Endothelial cell of umbilical vein (primary cell): ENCODE data around the gene ARHGAP18. TPM values are rescaled to one million over a fixed set of nuclear protein-coding genes. Genes with fewer than 3 reads are reported as not detected.

Source experiments
- BruUV-seq: library from RNA; stranded (reverse); fragments of 400-500 nt; replicated peaks from 2 replicates; lab custom pipeline; 2021; lab: Mats Ljungman, UMichigan
- CTCF ChIA-PET: fragments of 300-600, 350-600 bp; sonication (Branson Sonifier 250); formaldehyde crosslinking; loops from one replicate; lab custom pipeline; 2021; ENCODE audit warnings: antibody characterized with exemption, inconsistent platforms; lab: Charles Lee
- POLR2A ChIA-PET: fragments of 300-600, 350-600 bp; sonication (Branson Sonifier 250); formaldehyde crosslinking; loops from one replicate; lab custom pipeline; 2021; ENCODE audit warnings: antibody characterized with exemption, inconsistent platforms; lab: Charles Lee
- DNase-seq: peaks from one replicate; pipeline ENCODE4 v3.0.0-alpha.2; 2011; ENCODE audit warnings: low read depth, low spot score
- FAIRE-seq: peaks from 2 replicates; lab custom pipeline; 2011; peaks lifted over from hg19 to GRCh38; lab: Jason Lieb, UNC
- H2AFZ ChIP-seq: 2 replicates; pipeline ENCODE4 v1.6.0; 2012; ENCODE audit warnings: low read depth, low read length, control low read depth, inconsistent platforms
- H3K27ac ChIP-seq: 2 replicates; pipeline ENCODE4 v1.5.1; 2011; ENCODE audit warnings: low read depth, mild to moderate bottlenecking, control low read depth, low read length, moderate library complexity; ENCODE audit not compliant: insufficient read depth
- H3K27me3 ChIP-seq, 2 experiments: 2 replicates each; pipeline versions ENCODE4 v1.6.0 to v1.6.1; 2011; ENCODE audit warnings: low read length in 2 of 2, mixed read lengths in 1 of 2; ENCODE audit not compliant: control insufficient read depth in 2 of 2, insufficient read depth in 2 of 2
- H3K36me3 ChIP-seq, 2 experiments: 2 replicates in 1 of 2; 3 replicates in 1 of 2; pipeline ENCODE4 v1.5.1; 2011; ENCODE audit warnings: low read length in 2 of 2, mild to moderate bottlenecking in 1 of 2, moderate library complexity in 1 of 2; ENCODE audit not compliant: control insufficient read depth in 2 of 2, insufficient read depth in 2 of 2; ENCODE audit errors: extremely low read depth in 1 of 2
- H3K4me1 ChIP-seq: 3 replicates; pipeline ENCODE4 v1.5.1; 2011; ENCODE audit warnings: mild to moderate bottlenecking, low read length; ENCODE audit not compliant: control insufficient read depth, insufficient read depth; ENCODE audit errors: extremely low read depth
- H3K4me2 ChIP-seq: 2 replicates; pipeline ENCODE4 v1.6.1; 2011; ENCODE audit warnings: low read length, control low read depth, mixed read lengths; ENCODE audit not compliant: insufficient read depth
- H3K4me3 ChIP-seq, 3 experiments: fragments of 200-600 bp in 1 of 3; sonication (generic), shearing (Covaris generic) in 1 of 3; replicated peaks in 1 of 3; 2 replicates each; pipeline ENCODE4 v1.5.1; 2011 to 2016; ENCODE audit warnings: control low read depth in 3 of 3, low read length in 3 of 3, mild to moderate bottlenecking in 2 of 3, inconsistent platforms in 1 of 3, low read depth in 1 of 3, moderate library complexity in 1 of 3; ENCODE audit not compliant: insufficient read depth in 1 of 3
- H3K79me2 ChIP-seq: 2 replicates; pipeline ENCODE4 v1.6.0; 2012; ENCODE audit warnings: low read length, inconsistent platforms; ENCODE audit not compliant: control insufficient read depth, insufficient read depth
- H3K9ac ChIP-seq: replicated peaks from 2 replicates; pipeline ENCODE3; 2011; ENCODE audit warnings: low read length, control low read depth; ENCODE audit not compliant: insufficient read depth; ENCODE audit errors: extremely low read depth
- H3K9me1 ChIP-seq: replicated peaks from 3 replicates; pipeline ENCODE4 v1.6.0; 2011; ENCODE audit warnings: mild to moderate bottlenecking, low read length; ENCODE audit not compliant: control insufficient read depth, insufficient read depth; ENCODE audit errors: extremely low read depth
- H3K9me3 ChIP-seq: replicated peaks from 2 replicates; pipeline ENCODE4 v1.5.1; 2012; ENCODE audit warnings: low read length, inconsistent platforms; ENCODE audit not compliant: control insufficient read depth, insufficient read depth
- H4K20me1 ChIP-seq: replicated peaks from 2 replicates; pipeline ENCODE3; 2011; ENCODE audit warnings: mild to moderate bottlenecking, low read length; ENCODE audit not compliant: control insufficient read depth, insufficient read depth; ENCODE audit errors: extremely low read depth
- EZH2 ChIP-seq: IDR thresholded peaks from 2 replicates; pipeline ENCODE4 v1.6.1; 2012; ENCODE audit warnings: borderline replicate concordance, low read depth, mild to moderate bottlenecking, moderate library complexity, low read length, inconsistent platforms; ENCODE audit not compliant: severe bottlenecking
- FOS ChIP-seq: IDR thresholded peaks from 2 replicates; pipeline ENCODE4 v1.6.1; 2011; ENCODE audit warnings: mild to moderate bottlenecking, low read length, moderate library complexity, borderline replicate concordance; ENCODE audit not compliant: insufficient read depth
- GATA2 ChIP-seq: IDR thresholded peaks from 2 replicates; pipeline ENCODE4 v1.7.0; 2011; ENCODE audit warnings: low read depth, mild to moderate bottlenecking, moderate library complexity, mixed read lengths, low read length; ENCODE audit not compliant: insufficient read length, insufficient read depth
- JUN ChIP-seq: IDR thresholded peaks from 2 replicates; pipeline ENCODE4 v1.6.1; 2011; ENCODE audit warnings: borderline replicate concordance, low read depth; ENCODE audit not compliant: insufficient read length, insufficient read depth
- MYC ChIP-seq: IDR thresholded peaks from one replicate; pipeline ENCODE4 v1.6.1; 2011; ENCODE audit warnings: mild to moderate bottlenecking, low read depth, low read length
- POLR2A ChIP-seq: IDR thresholded peaks from 2 replicates; pipeline ENCODE4 v1.6.1; 2012; ENCODE audit warnings: low read depth, mild to moderate bottlenecking, control low read depth, low read length
- POLR2AphosphoS5 ChIP-seq: IDR thresholded peaks from 2 replicates; pipeline ENCODE4 v1.6.1; 2012; ENCODE audit warnings: low read depth, mild to moderate bottlenecking, control low read depth, low read length, moderate library complexity; ENCODE audit not compliant: insufficient read depth
- dilution Hi-C: fragments of 300-500 bp; cut with MboI; formaldehyde crosslinking; loops from one replicate; pipeline ENCODE4 v1.15.0; 2019; ENCODE audit warnings: low sequenced_read_pairs; ENCODE audit not compliant: extremely low pct_ligation_motif_present
- intact Hi-C: fragments of 100-400 bp; cut with micrococcal nuclease; formaldehyde crosslinking; loops from one replicate; pipeline ENCODE4 v1.10.0; 2022
- polyA plus RNA-seq, 4 experiments: library from polyadenylated mRNA; depleted of rRNA in 3 of 4; stranded (reverse) in 3 of 4; unstranded in 1 of 4; fragments of >200 nt; gene quantifications; 2 replicates each; pipeline versions ENCODE4 v1.2.1 to v1.2.3, GENCODE V29; 2011 to 2012; ENCODE audit warnings: missing spikeins in 1 of 4
- total RNA-seq: library from RNA; stranded (reverse); gene quantifications from 2 replicates; pipeline ENCODE4 v1.2.3, GENCODE V29; 2021
- TF ChIP-seq, protein P1 (sequence below), 2 donors: IDR thresholded peaks; 1 replicate in 1 of 2; 2 replicates in 1 of 2; pipeline ENCODE4 v1.5.1; 2011; ENCODE audit warnings: low read length in 2 of 2, mild to moderate bottlenecking in 2 of 2, moderate library complexity in 2 of 2, control low read depth in 1 of 2, inconsistent platforms in 1 of 2, low read depth in 1 of 2; ENCODE audit not compliant: insufficient read depth in 1 of 2; ENCODE audit errors: extremely low read depth in 1 of 2
- TF ChIP-seq, protein P2 (sequence below): IDR thresholded peaks from 2 replicates; pipeline ENCODE4 v1.6.1; 2011; ENCODE audit not compliant: insufficient read depth, insufficient read length

ARHGAP18 gene
- total and polyA plus RNA-seq, 2 donors (not counting 3 experiments of a cell fraction or from before 2014, with no cell fraction given), result 13.1 to 86.1 TPM

DNA sequence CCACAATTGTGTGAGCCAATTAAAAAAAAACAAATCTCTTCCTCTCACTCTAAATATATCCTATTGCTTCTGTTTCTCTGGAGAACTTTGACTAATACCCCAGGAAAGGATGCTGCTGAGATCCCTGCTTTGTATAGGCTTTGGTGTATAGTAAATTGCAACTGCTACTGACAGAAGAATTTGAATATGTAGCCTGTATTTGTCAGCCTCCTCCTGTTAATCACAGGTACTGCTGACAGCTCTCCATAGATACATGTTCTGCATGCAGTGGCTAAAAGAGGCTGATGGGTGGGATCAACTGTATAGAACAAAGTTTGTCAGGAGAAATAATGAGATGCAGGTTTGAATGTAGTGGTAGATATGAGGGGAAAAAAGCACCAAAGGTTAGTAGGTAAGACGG is 95.0 kb downstream of the ARHGAP18 start:
- Histone ChIP-seq H4K20me1 (no peaks in the 10 kb centered on the region), H3K27ac (no peak overlapping the region), H3K4me1 (peaks cover 13% of the 10 kb centered on the region), H3K36me3 (peaks cover 9 to 10% of the 10 kb centered on the region in 2 experiments), H3K4me3 (no peak overlapping the region), H3K9me3 (no peaks in the 10 kb centered on the region), H2AFZ (no peak overlapping the region), H3K27me3 (no peaks in the 10 kb centered on the region), H3K9ac (no peak overlapping the region), H3K79me2 (no peaks in the 10 kb centered on the region), H3K4me2 (no peak overlapping the region), H3K9me1 (no peaks in the 10 kb centered on the region)
- no peak for TF ChIP-seq MYC
- no peak for TF ChIP-seq GATA2
- TF ChIP-seq POLR2AphosphoS5, result no peak
- TF ChIP-seq JUN, result no peak
- TF ChIP-seq, protein P1, sequence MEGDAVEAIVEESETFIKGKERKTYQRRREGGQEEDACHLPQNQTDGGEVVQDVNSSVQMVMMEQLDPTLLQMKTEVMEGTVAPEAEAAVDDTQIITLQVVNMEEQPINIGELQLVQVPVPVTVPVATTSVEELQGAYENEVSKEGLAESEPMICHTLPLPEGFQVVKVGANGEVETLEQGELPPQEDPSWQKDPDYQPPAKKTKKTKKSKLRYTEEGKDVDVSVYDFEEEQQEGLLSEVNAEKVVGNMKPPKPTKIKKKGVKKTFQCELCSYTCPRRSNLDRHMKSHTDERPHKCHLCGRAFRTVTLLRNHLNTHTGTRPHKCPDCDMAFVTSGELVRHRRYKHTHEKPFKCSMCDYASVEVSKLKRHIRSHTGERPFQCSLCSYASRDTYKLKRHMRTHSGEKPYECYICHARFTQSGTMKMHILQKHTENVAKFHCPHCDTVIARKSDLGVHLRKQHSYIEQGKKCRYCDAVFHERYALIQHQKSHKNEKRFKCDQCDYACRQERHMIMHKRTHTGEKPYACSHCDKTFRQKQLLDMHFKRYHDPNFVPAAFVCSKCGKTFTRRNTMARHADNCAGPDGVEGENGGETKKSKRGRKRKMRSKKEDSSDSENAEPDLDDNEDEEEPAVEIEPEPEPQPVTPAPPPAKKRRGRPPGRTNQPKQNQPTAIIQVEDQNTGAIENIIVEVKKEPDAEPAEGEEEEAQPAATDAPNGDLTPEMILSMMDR (IDR thresholded peaks at IDR 0.05; ENCODE audit: extremely low read depth in 1 of 2, insufficient read depth in 1 of 2, low read depth in 1 of 2, low read length in 2 of 2), result no peak
- TF ChIP-seq, protein P2, sequence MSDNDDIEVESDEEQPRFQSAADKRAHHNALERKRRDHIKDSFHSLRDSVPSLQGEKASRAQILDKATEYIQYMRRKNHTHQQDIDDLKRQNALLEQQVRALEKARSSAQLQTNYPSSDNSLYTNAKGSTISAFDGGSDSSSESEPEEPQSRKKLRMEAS, result no peak
- TF ChIP-seq FOS, result no peak
- TF ChIP-seq POLR2A, result no peak
- TF ChIP-seq EZH2, result no peak
- POLR2A ChIA-PET, result no interaction called here
- no TSS peak for BruUV-seq
- DNase-seq (no peak), FAIRE-seq (no peak)
- intact Hi-C loops (loop anchor here (5.0 kb wide), 1 partner anchor 97 kb away; the partner anchor contains the start of gene ARHGAP18), dilution Hi-C loops (no loop called here)
- CTCF ChIA-PET, result interaction anchor here (0.7 to 3.2 kb wide), 3 partner anchors 17 to 145 kb away, joined by 3 to 9 read pairs (median 4); no protein-coding TSS in a partner anchor
